HG03103 (cell line): ENCODE measurements around the gene PLA2G4A.
A peak's percentile ranks its signal among the peaks of the same experiment; 100 is the strongest.

Experiments used
- ATAC-seq: cut with Tn5 transposase; IDR thresholded peaks from one replicate; pipeline ENCODE4 v1.9.1; 2021; ENCODE audit warnings: low read depth; ENCODE audit not compliant: unreplicated experiment

The PLA2G4A gene

GRCh38 chr1:186828611-186829454 lies at the start of gene PLA2G4A:
Gene PLA2G4A (plus strand): TSS chr1:186828949. CDS start chr1:186854355, 25,406 bp downstream.
- peak; percentile 78 for ATAC-seq

- no peak for ATAC-seq
Measured at GRCh38 chr1:186780076-186780475, 48.7 kb upstream of the PLA2G4A start.

- ATAC-seq: no peak
Measured at GRCh38 chr1:186781730-186782129, 47.0 kb upstream of the PLA2G4A start.

- no peak for ATAC-seq
Measured at GRCh38 chr1:186782791-186783190, 46.0 kb upstream of the PLA2G4A start.

DNA sequence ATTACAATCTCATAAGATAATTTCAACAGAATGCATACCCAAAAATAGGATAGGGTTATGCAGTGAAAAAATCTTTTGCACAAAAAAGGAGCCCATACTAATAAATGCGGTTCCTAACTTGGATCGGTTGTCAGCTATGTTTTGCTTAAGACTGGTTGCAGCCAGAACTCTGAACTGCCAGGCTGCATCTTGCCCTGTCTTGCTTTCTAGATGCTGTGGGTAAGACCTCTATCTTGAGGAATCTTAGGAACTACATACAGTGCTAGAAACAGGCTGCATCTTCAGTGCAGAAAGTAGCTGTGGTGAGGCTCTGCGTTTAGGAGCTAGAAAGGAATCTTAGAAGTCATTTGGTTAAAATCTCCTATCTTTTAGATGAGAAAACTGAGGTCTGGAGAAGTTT lies 45.6 kb upstream of the PLA2G4A start:
- no peak for ATAC-seq

DNA sequence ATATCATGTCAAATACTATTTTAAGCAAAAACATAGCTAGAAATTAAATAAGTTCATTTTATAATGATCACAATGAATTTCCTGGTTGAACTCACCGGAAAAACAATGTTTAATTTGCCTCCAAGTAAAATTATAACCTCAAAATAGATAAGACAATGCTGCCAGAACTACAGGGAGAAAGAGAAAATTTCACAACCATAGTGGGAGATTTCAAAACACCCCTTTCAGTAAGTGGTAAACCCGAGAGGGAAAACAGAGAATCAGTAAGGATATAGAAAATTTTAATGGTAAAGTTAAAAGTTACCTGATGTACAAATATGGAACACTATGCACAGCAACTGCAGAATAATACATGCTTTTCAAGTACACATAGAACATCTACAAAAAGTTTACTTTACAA lies 43.2 kb upstream of the PLA2G4A start:
- no peak for ATAC-seq

DNA sequence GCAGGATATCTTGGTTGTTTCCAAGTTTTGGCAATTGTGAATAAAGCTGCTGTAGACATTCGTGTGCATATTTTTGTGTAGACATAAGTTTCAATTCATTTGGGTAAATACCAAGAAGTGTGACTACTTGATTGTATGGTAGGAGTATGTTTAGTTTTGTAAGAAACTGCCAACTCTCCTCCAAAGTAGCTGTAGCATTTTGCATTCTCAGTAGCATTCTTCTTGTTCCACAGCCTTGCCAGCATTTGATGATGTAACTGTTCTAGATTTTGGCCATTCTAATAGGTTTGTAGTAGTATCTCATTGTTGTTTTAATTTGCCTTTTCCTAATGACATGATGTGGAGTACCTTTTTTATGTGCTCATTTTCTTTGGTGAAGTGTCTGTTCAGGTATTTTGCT lies 38.6 kb upstream of the PLA2G4A start:
- ATAC-seq: no peak

DNA sequence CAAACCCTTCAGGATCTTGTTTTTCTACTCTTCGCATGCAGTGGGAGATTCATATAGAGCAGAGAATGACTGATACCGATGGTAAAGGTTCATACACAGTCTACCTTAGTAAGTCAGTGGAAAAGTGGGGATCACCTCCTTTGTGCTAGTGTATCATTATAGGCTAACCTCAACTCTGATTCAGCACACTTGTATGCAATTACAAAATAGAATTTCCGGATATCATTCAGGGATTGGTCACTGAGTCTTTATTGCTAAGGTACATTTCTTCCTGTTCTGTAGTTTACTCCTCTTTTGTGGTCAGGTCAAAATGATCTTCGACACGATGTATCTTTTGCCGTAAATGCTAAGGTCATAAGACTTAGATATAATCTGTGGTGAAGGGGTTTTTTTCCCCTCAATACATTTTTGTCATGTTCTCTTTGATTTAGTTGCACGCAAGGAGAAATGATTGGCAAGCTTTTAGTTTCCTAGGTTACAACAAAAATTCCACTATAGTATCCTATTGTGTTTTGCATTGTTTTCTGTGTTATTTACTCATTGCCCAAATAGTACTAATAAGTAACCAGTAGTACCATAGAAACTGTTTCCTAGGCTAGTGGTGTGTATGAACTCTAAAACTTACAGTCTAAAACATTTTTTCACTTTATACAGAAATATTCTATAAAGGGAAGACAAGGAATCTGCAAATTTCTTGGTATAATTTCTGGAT lies 35.7 kb upstream of the PLA2G4A start:
- no peak for ATAC-seq

DNA sequence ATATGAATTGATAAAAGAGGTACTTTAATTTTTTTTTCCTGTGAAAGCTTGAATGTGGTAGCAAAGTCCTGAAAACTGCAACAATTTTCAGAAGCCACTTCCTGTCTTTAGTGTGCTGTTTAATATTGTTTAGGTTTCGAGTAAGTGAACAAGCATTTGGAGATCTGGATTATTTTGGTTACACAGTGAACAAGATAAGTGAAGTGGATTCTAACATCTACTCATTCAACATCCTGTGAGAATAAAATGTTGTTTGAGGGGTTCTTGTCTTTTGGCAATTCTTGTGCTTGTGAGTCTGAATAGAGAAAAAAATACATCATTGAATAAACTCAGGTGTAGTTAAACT lies 35.2 kb upstream of the PLA2G4A start:
- ATAC-seq: no peak

DNA sequence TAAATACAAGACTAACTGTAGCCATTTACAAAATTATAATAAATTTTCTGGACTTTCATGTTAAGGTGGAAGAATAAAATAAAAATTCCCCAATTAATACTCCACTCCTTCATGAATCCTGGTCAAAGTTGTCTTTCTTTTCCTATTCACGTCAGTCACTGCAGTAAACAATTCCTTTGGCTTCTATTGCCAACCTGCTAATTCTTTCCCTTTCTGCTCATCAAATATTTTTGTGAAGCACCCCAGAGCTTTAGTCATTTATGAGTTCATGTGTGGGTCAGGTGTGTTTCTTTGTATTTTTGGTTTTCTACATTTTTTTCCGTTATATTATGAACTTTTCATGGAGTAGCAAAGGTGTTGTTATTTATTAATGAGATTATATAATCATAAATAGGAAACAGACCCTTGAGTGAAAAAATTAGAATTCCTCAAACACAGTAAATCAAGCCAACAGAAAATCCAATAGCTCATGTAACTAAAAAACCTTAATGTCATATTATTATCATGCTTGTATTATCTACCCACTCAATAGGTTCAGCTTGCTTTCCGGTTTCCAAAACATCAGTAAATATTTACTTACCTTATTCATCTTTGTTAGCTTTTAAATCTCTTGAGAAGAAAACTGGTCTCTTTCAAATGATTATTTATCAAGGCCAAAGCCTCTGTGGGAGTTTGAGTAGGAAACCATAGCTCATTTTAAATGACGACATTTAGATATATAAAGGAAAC lies 29.6 kb upstream of the PLA2G4A start:
- no peak for ATAC-seq

GRCh38 chr1:186799689-186800054 lies 29.1 kb upstream of the PLA2G4A start:
- ATAC-seq: peak; percentile 98

DNA sequence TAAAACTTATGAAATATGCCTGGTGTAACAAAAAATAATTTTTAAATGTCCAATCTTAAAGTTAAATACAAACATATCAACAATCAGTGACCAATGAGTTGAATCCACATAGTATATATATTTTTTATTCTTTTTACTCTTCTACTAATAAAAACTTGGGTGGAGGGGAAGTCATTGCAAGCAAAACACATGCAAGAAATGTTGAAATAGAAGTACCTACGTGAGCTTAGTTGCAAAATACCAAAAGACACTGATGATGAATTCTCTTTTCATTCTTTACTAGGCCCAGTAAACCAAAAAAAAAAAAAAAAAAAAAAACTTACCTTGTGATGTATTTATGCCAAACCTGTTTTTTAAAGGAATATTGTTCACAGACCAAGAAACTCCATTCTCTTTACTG lies 26.4 kb upstream of the PLA2G4A start:
- no peak for ATAC-seq

DNA sequence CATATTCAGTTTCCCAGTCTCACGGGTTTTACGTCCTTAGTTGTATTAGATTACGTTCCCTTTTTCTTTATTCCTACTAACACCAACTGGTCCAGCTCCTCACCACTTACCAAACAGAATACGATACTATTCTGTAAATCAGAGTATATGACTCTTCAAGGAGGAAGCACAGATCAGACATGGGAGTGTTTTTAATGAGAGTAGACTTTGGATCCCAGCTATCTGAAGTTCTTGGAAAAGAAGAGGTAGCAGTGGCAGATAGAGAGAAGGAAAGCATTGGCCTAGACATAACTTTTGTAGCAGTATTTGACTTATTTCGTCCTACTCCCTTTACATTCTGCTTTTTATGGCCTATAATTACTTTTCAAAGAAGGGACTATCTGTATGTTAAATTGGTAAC lies 24.1 kb upstream of the PLA2G4A start:
- ATAC-seq: no peak

GRCh38 chr1:186806477-186806876 lies 22.3 kb upstream of the PLA2G4A start:
- ATAC-seq: no peak

DNA sequence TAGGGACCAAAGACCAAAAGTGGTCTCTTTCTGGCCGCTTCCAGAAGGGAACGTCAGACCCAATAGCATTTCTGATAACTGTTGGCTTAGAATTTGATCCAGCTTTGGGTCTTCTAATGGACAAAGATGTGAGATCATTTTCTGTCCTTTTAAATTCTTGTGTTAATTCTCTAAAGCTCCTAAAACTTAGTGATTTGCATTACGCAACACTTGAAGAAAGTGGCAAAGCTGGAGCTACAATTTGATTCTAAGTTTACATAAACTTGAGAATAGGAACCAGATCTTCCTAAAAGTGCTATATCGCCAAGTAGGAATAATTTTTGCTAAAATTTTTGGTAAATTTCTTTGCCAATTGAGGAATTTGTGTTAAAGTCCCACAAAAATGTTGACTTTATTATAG lies 21.6 kb upstream of the PLA2G4A start:
- ATAC-seq: no peak

GRCh38 chr1:186811892-186812291 lies 16.9 kb upstream of the PLA2G4A start:
- no peak for ATAC-seq

- ATAC-seq: no peak
Measured at GRCh38 chr1:186812570-186812969, 16.2 kb upstream of the PLA2G4A start.

DNA sequence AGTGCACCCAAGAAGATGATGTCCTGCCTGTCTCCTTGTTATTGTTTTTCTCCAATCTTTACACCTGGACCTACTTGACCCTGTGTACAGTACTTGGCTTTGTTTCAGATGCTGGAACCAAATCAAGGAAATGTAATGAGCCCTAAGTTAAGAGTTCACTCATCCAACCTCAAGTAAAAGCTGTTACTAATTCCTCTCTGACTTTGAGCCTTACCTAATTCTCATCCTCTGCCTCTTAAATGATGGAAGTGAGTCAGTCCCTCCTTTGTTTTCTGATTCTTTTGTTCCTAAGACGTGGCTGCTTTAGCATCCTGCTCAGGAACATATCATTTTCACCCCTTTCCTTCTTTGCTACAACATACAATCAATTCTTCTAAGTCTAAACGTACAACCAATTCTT lies 15.3 kb upstream of the PLA2G4A start:
- ATAC-seq: no peak

DNA sequence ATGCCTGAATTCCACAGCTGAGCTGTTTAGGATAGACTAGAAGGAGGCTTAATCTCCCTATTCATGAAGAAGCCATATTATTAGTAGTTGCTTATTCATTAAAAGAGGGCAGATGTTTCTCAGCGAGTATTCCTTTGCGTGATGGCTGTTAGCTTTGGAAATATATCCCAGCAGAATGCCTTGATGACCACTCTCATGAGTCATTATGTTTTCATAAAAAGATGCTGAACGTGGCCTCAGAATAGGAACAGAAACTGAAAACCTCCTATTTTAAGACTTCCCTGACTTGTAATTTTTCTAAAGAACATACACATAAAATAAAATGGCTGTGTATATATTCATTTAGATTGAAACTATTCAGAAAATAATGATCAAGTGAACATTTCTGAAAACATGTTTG lies 9.6 kb upstream of the PLA2G4A start:
- peak; percentile 75 for ATAC-seq

- ATAC-seq: peak; percentile 12
Measured at GRCh38 chr1:186819563-186819962, 9.2 kb upstream of the PLA2G4A start.
